Mucosa of stomach (tissue), 1 donor: ENCODE results near the gene COA6.
"Not testable (repeated sequence)": the region's sequence is repeated elsewhere in the genome, so short reads cannot be mapped to it uniquely, and the experiment has no call there.

ENCODE experiments used
- H3K27me3 ChIP-seq: one replicate; pipeline ENCODE4 v1.7.0; 2013; ENCODE audit warnings: mild to moderate bottlenecking, low read length; ENCODE audit not compliant: control insufficient read depth, insufficient read depth
- H3K36me3 ChIP-seq: one replicate; pipeline ENCODE4 v1.7.0; 2013; ENCODE audit warnings: low read length; ENCODE audit not compliant: control insufficient read depth, insufficient read depth
- H3K4me1 ChIP-seq: one replicate; pipeline ENCODE4 v1.7.0; 2013; ENCODE audit warnings: mild to moderate bottlenecking, low read length; ENCODE audit not compliant: control insufficient read depth, insufficient read depth
- H3K4me3 ChIP-seq: one replicate; pipeline ENCODE4 v1.7.0; 2013; ENCODE audit warnings: low read length
- H3K9ac ChIP-seq: one replicate; pipeline ENCODE4 v1.7.0; 2013; ENCODE audit warnings: mild to moderate bottlenecking, low read length, moderate library complexity
- H3K9me3 ChIP-seq: one replicate; pipeline ENCODE4 v1.7.0; 2013; ENCODE audit warnings: mild to moderate bottlenecking, low read length, moderate library complexity; ENCODE audit not compliant: control insufficient read depth
- donor health status: Pancreatic carcinoma.

Gene COA6

GRCh38 chr1:234398849-234399381 is 25.7 kb downstream of the COA6 start:
- Histone ChIP-seq H3K9me3 (no peaks in the 10 kb centered on the region), H3K27me3 (no peaks in the 10 kb centered on the region), H3K36me3 (no peaks in the 10 kb centered on the region), H3K9ac (no peak overlapping the region), H3K4me3 (no peak overlapping the region), H3K4me1 (peaks cover 5% of the 10 kb centered on the region)

- not testable (repeated sequence) for H3K4me1 ChIP-seq, H3K4me3 ChIP-seq, H3K9ac ChIP-seq, H3K36me3 ChIP-seq, H3K9me3 ChIP-seq, H3K27me3 ChIP-seq
Observed at GRCh38 chr1:234399515-234399914, 26.3 kb downstream of the COA6 start.

- Histone ChIP-seq H3K36me3 (no peaks in the 10 kb centered on the region), H3K4me3 (no peak overlapping the region), H3K27me3 (no peaks in the 10 kb centered on the region), H3K9ac (no peak overlapping the region), H3K9me3 (no peaks in the 10 kb centered on the region), H3K4me1 (peaks cover 5% of the 10 kb centered on the region)
Observed at GRCh38 chr1:234400773-234401172, 27.5 kb downstream of the COA6 start.

- no peak overlapping the region for H3K9ac ChIP-seq
- H3K4me3 ChIP-seq: no peak overlapping the region
- no peaks in the 10 kb centered on the region for H3K36me3 ChIP-seq
- H3K27me3 ChIP-seq: no peaks in the 10 kb centered on the region
- H3K4me1 ChIP-seq: peaks cover 5% of the 10 kb centered on the region
- no peaks in the 10 kb centered on the region for H3K9me3 ChIP-seq
Observed at GRCh38 chr1:234401658-234402057, 28.4 kb downstream of the COA6 start.

- H3K27me3 ChIP-seq: no peaks in the 10 kb centered on the region
- H3K9me3 ChIP-seq: no peaks in the 10 kb centered on the region
- no peak overlapping the region for H3K4me3 ChIP-seq
- peaks cover 5% of the 10 kb centered on the region for H3K4me1 ChIP-seq
- no peak overlapping the region for H3K9ac ChIP-seq
- H3K36me3 ChIP-seq: no peaks in the 10 kb centered on the region
Observed at GRCh38 chr1:234402939-234403338, 29.7 kb downstream of the COA6 start.

- Histone ChIP-seq H3K4me3 (no peak overlapping the region), H3K9ac (no peak overlapping the region), H3K9me3 (no peaks in the 10 kb centered on the region), H3K27me3 (no peaks in the 10 kb centered on the region), H3K4me1 (peaks cover 5% of the 10 kb centered on the region), H3K36me3 (no peaks in the 10 kb centered on the region)
Observed at GRCh38 chr1:234405676-234406075, 32.4 kb downstream of the COA6 start.

GRCh38 chr1:234406871-234407270 is 33.6 kb downstream of the COA6 start:
- Histone ChIP-seq H3K36me3 (no peaks in the 10 kb centered on the region), H3K9ac (no peak overlapping the region), H3K4me1 (no peaks in the 10 kb centered on the region), H3K9me3 (no peaks in the 10 kb centered on the region), H3K27me3 (no peaks in the 10 kb centered on the region), H3K4me3 (no peak overlapping the region)

- H3K9me3 ChIP-seq: no peaks in the 10 kb centered on the region
- no peaks in the 10 kb centered on the region for H3K27me3 ChIP-seq
- H3K4me3 ChIP-seq: no peak overlapping the region
- no peaks in the 10 kb centered on the region for H3K36me3 ChIP-seq
- no peaks in the 10 kb centered on the region for H3K4me1 ChIP-seq
- no peak overlapping the region for H3K9ac ChIP-seq
Observed at GRCh38 chr1:234408757-234409156, 35.5 kb downstream of the COA6 start.

- Histone ChIP-seq H3K27me3 (no peaks in the 10 kb centered on the region), H3K36me3 (no peaks in the 10 kb centered on the region), H3K9ac (no peak overlapping the region), H3K4me1 (no peaks in the 10 kb centered on the region), H3K9me3 (no peaks in the 10 kb centered on the region), H3K4me3 (no peak overlapping the region)
Observed at GRCh38 chr1:234409328-234409727, 36.1 kb downstream of the COA6 start.

- H3K9ac ChIP-seq: no peak overlapping the region
- no peaks in the 10 kb centered on the region for H3K36me3 ChIP-seq
- no peaks in the 10 kb centered on the region for H3K9me3 ChIP-seq
- no peaks in the 10 kb centered on the region for H3K27me3 ChIP-seq
- no peak overlapping the region for H3K4me3 ChIP-seq
- H3K4me1 ChIP-seq: no peaks in the 10 kb centered on the region
Observed at GRCh38 chr1:234412830-234413229, 39.6 kb downstream of the COA6 start.

- Histone ChIP-seq H3K36me3 (no peaks in the 10 kb centered on the region), H3K27me3 (no peaks in the 10 kb centered on the region), H3K4me1 (no peaks in the 10 kb centered on the region), H3K9ac (no peak overlapping the region), H3K4me3 (no peak overlapping the region), H3K9me3 (no peaks in the 10 kb centered on the region)
Observed at GRCh38 chr1:234413485-234413884, 40.2 kb downstream of the COA6 start.

- Histone ChIP-seq H3K9ac (no peak overlapping the region), H3K4me3 (no peak overlapping the region), H3K36me3 (no peaks in the 10 kb centered on the region), H3K27me3 (no peaks in the 10 kb centered on the region), H3K9me3 (no peaks in the 10 kb centered on the region), H3K4me1 (no peaks in the 10 kb centered on the region)
Observed at GRCh38 chr1:234413990-234414389, 40.7 kb downstream of the COA6 start.

- Histone ChIP-seq H3K27me3 (no peaks in the 10 kb centered on the region), H3K36me3 (no peaks in the 10 kb centered on the region), H3K9me3 (no peaks in the 10 kb centered on the region)
Observed at GRCh38 chr1:234427950-234428646, 54.8 kb downstream of the COA6 start.

More at GRCh38 chr1:234427950-234428646, 54.8 kb downstream of the COA6 start:
- no peak overlapping the region for H3K9ac ChIP-seq
- no peak overlapping the region for H3K4me3 ChIP-seq
- no peaks in the 10 kb centered on the region for H3K4me1 ChIP-seq
